GM19351 (cell line): Measurements from ENCODE around the gene ACTG1.
A peak's percentile ranks its signal among the peaks of the same experiment; 100 is the strongest.

ENCODE experiments used
- ATAC-seq: cut with Tn5 transposase; IDR thresholded peaks from one replicate; pipeline ENCODE4 v1.9.1; 2021; ENCODE audit warnings: mild to moderate bottlenecking, moderate library complexity; ENCODE audit not compliant: unreplicated experiment

ACTG1 gene

DNA sequence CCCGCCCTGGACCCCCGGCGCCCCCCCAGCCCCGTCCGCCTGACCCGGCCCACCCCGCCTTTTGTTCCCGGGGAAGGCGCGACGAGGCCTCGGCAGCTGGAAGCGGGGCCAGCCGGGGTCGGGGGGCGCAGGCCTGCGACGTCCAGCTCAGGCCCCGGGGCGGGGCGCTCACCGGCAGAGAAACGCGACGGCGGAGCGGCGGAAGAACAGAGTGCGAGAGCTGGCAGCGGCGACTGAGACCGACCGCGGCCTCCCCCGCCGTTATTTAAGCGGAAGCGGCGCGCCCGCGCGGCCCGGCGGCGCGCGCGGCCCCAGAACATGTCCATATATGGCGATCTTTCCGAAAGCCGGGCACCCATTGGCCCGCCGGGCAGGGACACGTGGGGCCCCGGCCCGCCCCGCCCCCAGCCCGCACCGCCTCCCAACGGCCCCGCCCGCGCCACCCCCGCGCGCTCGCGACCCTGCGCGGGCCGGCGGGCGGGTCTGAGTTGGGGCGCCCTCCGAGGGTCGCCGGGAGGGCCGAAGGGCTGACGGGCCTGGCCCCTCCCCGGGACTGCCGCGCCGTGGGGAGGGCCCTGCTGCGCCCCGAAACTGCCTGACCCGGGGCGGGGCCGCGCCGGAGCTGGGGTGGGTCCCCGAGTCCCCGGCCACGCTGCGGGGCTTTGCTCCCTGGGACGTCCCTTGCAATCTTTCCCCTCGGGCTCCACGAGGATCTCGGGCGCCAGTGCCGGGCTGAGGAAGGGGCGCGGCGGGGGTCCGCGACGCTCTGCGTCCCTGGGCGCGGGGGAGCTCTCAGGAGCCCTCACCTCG is at the start of gene ACTG1:
TSS of gene ACTG1 (minus strand) at position 238 of the 810 bp plus-strand sequence. CDS start 445 bp downstream, outside the sequence.
- peak; percentile 37 for ATAC-seq

DNA sequence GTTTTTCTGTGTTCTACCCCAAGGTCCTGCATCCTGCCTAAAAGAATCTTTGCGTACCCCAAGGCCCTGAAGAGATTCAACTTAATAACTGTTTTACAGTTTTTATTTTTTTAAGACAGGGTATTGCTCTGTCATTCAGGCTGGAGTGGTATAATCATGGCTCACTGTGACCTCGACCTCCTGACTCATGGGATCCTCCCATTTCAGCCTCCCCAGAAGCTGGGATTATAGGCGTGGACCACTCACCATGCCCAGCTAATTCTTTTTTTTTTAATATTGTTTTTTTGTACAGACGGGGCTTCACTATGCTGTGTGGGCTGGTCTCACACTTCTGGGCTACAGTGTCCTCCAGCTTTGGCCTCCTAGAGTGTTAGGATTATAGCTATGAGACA is 48.9 kb upstream of the ACTG1 start:
- no peak for ATAC-seq

DNA sequence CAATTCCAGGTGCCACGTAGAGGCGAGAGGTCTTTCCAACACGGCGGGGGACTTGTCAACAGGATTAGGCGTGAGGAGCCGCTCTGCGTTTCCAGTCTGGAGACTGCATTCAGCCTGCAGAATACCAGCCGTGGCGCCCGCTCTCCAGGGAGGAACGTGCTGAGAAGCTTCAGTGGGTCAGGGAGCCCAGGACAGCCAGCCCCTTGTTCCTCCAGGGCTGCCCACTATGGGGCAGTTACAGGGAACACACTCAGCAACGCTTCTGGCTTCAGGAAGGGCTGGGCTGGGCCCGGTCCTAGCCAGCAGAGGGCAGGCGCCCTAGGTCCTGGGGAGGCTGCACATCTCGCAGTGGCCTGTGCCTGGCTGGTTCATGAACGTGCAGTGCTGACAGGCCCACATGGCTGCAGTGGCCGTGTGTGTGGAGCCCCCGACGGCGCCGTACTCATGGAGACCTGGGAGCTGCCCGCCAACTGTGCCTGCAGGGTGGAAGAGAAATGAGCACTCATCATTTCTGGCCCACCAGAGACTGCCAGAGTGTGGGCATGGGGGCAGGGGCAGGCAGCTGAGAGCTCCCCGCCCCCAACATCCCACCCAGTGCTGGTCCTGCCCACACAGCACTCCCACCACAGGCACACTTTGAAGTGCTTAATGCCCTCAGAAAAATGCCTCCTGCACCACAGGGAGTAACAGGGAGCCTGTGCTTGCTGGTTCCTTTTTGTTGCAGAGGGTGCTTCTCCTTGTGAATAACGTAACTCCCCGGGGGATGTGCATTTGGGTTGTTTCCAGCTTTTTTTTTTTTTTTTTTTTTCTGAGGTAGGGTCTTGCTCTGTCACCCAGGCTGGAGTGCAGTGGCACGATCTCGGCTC is 46.6 kb upstream of the ACTG1 start:
- ATAC-seq = no peak

DNA sequence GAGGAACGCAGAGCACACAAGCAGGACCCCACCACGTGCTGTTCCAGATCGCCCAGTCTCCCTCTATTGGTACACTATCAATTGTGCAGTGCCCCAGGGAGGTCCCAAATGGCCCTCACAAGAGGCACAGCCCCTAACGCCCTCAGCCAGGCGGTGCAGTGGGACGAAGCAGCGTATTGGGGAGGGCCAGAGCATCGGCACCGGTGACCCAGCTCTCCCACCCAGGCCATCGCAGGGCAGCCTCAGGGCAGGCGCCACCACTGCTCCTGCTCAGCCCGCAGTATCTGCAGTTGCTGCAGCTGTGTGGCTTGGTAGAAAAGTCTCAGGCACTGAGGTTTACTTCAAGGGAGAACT is 45.5 kb upstream of the ACTG1 start:
- no peak for ATAC-seq

DNA sequence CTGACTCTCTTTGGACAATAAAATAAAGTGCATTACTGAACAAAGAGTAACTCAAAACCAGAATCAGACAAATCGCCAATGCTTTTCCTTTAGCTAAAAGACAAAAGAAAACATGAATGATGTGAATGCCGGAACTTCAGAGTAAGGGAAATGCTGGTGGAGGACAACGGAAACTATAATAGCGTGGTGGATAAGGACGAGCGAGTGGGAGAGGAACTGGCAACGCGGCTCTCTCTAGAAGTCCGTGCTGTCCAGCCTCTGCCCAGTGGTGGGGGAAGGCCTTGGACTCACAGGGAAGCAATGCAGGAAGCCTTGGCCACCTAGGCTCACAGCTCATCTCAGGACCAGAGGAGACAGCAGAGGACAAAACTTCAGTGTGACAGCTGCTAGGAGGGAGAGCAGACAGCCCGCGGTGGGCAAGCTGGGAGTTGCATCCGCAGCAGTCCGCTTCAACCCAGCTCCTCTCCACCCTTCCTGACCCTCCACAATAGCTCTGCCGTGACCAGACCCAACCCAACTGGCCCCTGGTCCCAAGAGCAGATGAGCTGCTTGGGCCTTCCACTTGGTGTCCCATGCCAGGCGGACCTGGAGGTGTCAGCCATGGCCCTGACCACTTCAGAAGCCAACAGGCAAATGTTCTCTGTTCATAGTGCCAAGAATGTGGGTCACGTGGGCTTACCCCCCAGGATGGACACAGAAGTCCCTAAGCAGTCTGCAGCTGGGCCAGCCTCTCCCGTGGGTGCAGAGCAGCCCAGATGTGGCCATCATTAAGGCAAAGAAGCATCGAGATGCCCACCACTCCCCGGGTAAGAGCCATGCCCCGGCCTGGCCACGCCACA is 44.9 kb upstream of the ACTG1 start:
- ATAC-seq = no peak

DNA sequence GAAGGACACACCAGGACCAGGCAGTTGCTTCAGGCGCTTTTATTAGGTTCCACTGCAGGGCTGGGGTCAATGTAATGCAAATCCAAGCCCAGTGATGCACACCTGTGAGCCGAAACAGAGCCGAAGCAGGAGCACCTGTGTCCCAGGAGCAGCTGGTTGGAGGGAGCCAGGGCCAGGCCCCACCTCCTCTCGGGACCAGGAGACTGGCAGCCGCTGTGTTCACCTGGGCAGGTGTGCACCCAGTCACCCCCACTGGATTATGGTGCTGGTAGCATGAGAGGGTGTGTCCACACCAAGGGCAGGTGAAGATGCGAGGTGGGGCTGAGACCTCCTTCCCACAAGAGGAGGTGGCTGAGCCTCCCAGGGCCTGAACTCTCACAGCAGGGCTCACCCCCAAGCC is 44.3 kb upstream of the ACTG1 start:
- ATAC-seq = no peak

DNA sequence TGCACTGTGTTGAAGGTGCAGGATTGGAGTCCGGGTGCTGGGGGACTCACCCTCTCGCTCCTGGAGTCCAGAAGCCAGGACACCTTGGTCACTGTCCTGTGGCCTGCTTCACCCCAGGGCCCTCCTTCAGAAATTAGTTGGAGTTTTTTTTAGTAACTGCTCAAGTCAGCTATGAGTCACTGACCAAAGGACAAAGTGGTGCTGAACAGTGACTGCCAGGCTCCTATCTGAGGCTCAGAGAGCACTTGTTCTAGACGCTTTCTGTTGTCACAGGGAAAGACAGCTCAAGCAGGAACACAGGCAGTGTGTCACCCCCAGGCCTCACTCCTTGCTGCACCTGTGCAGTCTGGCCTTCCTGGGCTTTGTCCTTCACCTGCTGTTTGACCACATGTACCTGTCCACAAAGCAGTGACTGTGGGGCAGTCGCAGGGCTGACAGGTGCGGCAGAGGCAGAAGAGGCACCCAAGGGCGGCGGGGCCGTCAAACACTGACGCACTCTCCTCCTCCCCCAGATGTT is 43.6 kb upstream of the ACTG1 start:
- no peak for ATAC-seq

DNA sequence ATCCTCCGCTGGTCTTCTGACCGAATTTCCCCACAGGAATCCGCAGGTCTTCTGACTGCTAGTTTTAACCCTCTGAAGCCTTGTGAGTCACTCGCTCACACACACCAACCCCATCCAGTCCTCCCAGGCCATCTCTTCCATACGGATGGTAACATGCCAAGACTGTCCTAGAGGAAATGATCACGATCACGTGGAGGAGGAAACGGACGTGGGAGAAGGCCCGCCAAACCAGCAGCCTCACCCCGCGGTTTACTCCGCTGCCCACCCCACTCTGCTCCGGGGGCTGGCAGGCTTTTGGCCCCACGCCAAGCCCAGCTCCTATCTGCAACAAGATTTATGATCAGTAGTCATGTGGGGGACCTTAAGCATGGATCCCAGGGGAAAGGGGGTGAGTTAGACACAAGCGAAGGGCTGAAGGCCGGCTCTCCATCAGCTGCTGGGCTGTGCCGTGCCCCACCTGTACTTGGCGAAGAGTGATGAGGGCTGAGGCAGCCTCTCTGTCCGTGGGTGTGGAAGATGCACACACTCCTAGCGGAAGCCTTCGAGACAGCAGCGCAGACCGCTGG is 41.1 kb upstream of the ACTG1 start:
- no peak for ATAC-seq

DNA sequence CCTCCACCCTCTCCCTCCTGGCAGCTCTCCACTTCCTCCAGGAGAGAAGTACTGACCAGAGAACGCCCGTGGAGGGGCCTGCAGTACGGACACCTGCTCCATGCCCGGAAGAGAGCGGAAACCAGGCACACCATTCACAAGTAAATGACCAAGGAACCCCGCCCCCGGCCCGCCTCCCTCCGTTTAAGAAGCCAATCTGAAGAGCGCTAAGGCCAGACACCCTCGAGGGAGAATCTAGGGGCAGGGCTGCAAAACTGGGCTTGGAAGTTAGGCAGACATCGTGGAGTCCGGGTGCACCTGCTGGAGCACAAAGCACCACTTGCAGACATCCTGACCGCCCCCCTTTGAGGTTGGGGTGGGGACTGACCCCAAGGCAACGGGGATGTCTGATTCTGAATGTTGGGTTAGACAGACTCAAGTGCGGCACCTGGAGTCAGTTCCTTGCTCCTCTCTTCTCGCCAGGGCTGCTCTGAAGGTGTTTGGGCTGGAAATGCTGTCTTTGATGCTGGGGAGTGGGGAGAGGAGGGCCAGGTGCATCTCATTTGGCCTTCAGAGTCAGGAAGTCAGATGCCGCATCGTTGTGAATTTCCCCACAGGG is 40.5 kb upstream of the ACTG1 start:
- ATAC-seq = peak; percentile 44

DNA sequence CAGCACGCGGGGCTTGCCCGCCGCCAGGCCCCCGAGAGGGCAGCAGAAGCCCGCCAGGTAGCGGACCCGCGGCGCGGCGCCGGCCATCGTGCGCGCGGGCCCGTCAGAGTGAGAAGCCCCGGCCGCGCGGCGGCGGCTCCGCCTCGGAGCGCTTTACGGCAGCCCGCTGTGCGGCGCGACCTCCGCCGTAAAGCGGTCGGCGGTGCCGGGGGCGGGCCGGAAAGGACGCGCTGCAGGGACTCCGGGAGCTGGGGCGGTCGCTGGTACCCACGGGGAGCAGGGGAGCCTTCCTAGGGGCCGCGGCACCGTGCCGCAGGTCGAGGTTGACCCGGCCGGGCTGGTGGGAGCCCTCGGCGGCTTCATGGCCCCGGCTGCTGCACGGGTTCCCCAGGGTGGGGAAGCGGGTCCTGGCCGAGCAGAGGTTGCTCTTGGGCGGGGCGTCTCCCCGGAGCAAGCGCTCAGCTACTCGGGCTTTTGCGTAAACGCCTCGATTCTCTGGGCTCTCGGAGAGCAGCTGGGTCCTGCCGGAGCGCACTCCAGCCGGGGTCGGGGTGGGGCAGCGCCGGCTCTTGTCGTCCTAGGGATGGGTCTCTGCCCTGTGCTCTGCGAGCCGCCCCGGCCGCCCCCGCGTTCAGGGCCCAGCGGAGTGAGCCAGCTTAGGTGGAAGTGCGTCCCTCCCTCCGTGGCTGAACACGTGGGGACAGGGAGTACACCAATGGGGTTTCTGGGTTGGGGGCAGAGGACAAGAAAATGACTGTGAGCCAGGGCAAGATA is 39.8 kb upstream of the ACTG1 start, which contains the start of gene FAAP100:
TSS of gene FAAP100 (minus strand) at position 110 of the 774 bp plus-strand sequence. CDS start at position 87, 23 bp downstream.
- peak; percentile 44 for ATAC-seq

DNA sequence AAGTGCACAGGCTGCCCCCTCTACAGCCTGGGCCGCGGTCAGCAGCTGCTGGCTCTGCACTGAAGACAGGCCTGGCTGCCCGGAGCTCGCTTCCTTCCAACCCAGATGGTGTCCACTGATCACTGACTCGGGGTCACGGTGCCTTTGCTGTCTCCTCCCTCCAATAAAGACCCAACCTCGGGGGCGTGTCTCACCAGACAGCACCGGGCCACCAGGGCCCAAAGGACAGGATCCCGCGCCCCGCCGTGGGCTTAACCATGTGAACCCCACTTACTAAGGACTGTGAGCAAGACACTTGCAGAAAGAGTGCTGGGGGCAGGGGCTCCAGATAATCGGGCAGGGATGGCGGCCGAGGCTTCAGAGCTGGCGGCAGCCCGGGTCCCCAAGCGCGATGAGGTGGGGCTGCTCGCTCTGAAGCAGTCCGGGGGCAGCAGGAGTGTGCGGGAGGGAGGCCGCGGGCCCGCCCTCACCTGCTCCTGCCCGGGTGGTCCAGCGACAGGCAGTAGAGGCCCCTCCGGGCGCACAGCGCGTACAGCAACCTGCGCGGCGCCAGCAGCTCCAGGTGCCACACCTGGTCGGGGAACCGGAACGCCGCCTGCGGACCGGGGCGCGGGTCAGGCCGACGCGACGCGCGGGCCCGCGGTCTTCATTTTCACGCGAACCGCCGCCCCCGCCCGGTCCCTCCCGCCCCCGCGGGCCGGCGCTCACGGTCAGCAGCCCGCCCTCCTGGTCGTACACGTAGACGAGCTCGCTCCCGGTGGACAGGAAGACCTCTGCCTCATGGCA is 39.1 kb upstream of the ACTG1 start:
- no peak for ATAC-seq

DNA sequence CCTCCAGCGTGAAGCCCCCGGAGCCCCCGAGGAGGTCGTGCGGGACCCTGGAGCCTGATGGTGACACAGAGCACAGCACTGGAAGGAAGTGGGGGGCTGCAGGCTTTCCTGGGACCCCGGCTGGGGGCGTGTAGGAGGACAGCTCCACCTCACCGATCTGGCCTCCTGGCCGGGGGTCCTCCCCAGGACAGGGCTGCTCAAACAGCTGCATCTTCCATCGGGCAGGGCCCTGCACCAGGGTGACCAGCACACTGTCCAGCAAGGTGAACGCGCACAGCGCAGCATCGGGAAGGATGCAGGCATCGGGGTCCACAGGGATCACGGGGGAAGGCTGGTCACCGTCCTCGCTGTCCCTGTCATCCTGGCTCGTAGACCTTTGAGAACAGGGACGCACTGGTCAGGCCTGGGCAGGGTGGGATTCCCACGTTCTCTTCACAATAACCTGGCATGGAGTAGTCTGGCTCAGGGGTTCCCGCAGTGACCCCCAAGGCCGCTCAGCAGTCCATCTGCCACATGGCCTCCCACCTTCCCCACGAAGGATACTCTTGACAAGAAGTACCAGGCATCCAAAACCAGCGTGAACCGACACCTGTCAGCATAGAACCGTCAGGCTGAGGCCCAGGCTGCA is 38.3 kb upstream of the ACTG1 start:
- no peak for ATAC-seq

DNA sequence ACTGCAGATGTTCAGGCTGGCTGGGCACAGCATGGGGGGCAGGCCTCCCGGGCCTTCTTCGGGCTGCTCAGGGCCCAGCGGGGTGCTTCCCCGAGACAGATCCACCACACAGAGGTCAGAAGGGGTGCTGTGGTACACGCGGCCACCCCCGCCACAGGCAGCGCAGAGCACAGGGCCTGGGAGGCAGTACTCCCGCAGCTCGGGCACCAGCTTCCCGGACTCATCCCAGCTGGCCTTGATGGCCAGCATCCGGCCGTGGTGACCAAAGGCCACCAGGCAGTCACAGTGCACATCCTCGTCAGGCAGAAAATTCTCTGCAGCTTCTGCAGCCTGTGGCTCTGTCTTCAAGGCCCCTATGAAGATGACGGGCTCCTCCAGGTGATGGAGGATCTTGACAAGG is 37.7 kb upstream of the ACTG1 start:
- ATAC-seq = no peak

DNA sequence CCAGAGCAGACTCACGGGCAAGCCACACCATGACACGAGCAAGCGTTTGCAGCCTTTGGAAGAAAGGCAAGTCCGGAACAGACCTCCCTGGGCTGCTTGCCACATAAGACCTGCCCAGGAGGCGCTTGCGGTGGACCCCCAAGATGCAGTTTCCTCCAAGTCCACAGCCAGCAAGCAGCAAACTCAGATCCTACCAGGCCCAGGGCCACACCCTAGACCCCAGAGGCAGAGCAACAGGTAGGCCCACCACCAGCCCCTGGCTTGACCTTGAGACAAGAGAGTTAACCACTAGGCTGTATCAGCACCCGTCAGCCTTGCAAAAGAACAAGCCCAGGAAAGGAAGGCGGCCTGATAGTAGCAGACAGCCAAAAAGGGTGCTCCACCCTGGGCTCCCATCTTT is 37.2 kb upstream of the ACTG1 start:
- ATAC-seq = no peak

DNA sequence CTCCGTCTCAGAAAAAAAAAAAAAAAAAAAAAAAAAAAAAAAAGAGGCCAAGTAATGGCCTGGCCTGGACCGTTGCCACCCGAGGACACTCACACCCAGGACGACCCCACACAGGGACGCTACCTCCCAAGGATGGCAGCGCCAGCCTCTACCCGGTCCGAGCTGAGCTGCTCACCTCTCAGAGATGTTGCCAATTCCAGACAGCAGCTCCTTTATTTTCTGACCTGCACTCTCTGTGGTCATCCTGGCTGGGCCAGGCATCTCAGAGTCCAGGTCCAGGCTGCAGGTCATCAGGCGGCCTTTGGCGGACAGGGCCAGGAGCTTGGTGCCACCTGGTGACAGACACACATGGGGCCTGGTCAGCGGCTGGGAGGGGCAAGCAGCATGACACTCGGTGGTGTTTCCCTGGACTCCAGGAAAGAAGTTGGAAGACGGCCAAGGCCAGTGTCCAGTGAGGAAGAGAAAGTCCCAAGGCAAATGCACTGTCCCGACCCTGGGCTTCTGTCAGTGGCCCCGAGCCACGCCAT is 36.5 kb upstream of the ACTG1 start:
- ATAC-seq = no peak

DNA sequence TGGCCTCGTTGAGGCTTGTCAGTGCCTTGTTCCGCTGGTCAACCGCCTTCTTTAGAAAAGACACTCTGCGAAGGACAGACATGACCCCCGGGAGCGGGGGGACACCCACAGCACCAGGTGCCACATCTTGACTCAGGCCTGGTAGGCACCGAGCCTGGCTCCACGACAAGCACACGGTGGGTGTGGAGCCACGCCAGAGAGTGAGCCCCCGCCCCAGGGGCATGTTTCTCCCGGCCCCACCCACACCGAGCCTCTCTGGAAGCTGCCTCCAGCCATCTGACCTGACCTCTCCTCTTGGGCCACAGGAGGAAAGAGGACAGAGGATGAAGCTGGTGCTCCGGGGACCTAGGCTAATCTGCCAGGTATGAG is 35.0 kb upstream of the ACTG1 start:
- ATAC-seq = no peak

DNA sequence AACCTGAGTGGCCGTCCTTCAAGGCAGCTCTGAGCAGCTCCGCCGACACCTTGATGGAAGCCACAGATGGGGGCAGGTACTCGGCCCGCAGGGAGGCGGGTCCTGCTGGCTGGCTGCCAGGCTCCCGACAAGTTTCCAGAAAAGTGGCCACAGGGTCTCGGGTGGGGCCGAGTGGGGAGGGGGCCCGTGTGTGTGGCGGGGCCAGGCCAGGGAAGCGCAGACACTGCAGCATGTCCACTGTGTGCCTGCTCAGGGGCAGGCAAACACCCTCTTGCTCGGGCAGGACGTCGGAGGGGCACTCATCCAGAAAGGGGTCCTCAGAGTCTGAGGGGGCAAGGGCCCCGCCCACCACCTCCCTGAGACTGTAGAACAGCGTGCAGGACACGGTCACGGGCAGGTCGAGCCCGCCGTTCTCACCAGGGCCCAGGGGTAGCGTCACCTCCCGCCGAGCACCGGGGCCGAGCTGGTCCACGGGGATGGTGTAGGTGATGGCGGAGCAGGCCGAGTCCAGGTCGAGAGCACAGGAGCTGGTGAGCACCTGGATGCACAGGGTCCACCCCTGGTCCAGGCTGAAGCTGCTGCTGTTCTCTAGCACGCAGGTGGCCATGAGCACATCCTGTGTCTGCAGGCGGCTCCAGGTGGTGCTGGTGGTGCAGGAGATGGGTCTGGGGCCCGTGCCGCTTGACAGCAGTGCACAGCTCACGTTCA is 34.5 kb upstream of the ACTG1 start:
- no peak for ATAC-seq
